ENCODE results near the gene HPD. TPM values are rescaled to one million over a fixed set of nuclear protein-coding genes. Genes with fewer than 3 reads are reported as not detected.
A peak's percentile ranks its signal among the peaks of the same experiment; 100 is the strongest.

The HPD gene
- total RNA-seq, 4 donors from 2014 or later: 2.0 to 5.0 (median 2.0) TPM; not detected in 1

DNA sequence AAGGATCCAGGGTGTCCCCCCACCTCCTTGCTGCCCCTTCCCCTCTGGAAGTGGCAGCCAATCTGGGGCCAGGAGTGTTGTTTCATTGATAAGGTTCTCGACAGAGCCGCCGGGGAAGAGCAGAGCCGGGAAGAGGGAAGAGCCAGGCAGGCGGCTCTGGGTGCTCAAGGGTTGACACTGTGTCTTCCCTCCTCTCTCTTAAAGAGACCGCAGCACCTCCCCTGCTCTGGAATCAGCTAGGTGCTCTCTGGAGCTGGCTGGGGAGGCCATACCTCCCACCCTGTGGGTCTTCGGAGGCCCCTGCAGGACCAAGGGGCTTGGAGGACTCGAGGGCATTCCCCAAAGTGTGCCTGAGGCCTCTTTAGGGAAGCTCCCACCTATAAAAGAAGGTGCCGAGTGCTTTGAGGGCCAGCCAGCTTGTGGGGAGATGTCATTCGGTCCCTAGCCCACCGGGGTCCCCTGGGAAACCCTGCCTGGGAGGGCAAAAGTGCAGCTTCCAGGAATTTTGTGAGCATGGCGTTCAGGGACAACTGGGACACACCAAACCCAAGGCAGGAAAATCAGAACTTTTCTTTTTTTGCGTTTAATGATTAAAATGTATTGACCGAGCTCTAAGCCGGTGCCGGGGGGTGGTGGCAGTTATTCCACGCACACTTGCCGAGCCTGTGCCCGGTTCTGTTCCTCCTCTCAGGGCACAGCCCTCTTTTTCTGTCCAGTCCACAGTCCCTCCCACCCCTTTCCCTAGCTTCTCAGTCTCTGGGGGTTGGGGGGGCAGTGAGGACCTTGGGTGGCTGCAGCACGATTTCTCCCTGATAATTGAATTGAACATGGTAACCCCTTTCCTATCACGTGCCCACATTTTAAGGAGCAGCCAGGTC, 51.9 kb downstream of the HPD start:
- peak overlapping the region; percentile 97 to 100 (median 99) for H3K27ac ChIP-seq
- ATAC-seq (no peak), DNase-seq (no peak)
- no peaks in the 10 kb centered on the region for H3K9me3 ChIP-seq
- TF ChIP-seq POLR2A (IDR thresholded peaks at IDR 0.05) (no peak), CTCF (IDR thresholded peaks at IDR 0.05 in 4 of 5, conservative IDR thresholded peaks at IDR 0.05 in 1 of 5) (no peak)
- intact Hi-C loops (cut with DNase I; ENCODE audit: low total_unique reads) (no loop called here), in situ Hi-C loops (cut with MboI; ENCODE audit: low sequenced_read_pairs in 4 of 4) (no loop called here)
- H3K4me1 ChIP-seq: peaks cover 35 to 42% of the 10 kb centered on the region in 2 donors
- peak overlapping the region; percentile 70 to 86 (median 78) for H3K4me3 ChIP-seq
- peaks cover 0 to 32% of the 10 kb centered on the region in 2 donors for H3K36me3 ChIP-seq
- H3K27me3 ChIP-seq: no peaks in the 10 kb centered on the region

- DNase-seq: no peak
- intact Hi-C loops (cut with DNase I; ENCODE audit: low total_unique reads): no loop called here
- in situ Hi-C loops (cut with MboI; ENCODE audit: low sequenced_read_pairs in 4 of 4): no loop called here
Measured at GRCh38 chr12:121806009-121806545, 52.6 kb downstream of the HPD start.

GRCh38 chr12:121805171-121806008, 53.3 kb downstream of the HPD start:
- in situ Hi-C loops (cut with MboI; ENCODE audit: low sequenced_read_pairs in 4 of 4): no loop called here
- no peak for DNase-seq

More at GRCh38 chr12:121806009-121806545, 52.6 kb downstream of the HPD start:
- TF ChIP-seq POLR2A (IDR thresholded peaks at IDR 0.05): no peak
- no peak for TF ChIP-seq CTCF (IDR thresholded peaks at IDR 0.05 in 4 of 5, conservative IDR thresholded peaks at IDR 0.05 in 1 of 5)
- Histone ChIP-seq H3K9me3 (no peaks in the 10 kb centered on the region), H3K36me3 (peaks cover 0 to 32% of the 10 kb centered on the region in 2 donors), H3K27ac (peak overlapping the region; percentile 97 to 100 (median 99)), H3K4me1 (peaks cover 31 to 35% of the 10 kb centered on the region in 2 donors), H3K4me3 (peak overlapping the region; percentile 70 to 86 (median 78)), H3K27me3 (no peaks in the 10 kb centered on the region)
- ATAC-seq: no peak

More at GRCh38 chr12:121805171-121806008, 53.3 kb downstream of the HPD start:
- ATAC-seq: no peak
- Histone ChIP-seq H3K27me3 (no peaks in the 10 kb centered on the region), H3K36me3 (peaks cover 0 to 29% of the 10 kb centered on the region in 2 donors), H3K4me1 (peaks cover 27 to 28% of the 10 kb centered on the region in 2 donors), H3K4me3 (peak overlapping the region; percentile 70 to 86 (median 78)), H3K9me3 (no peaks in the 10 kb centered on the region), H3K27ac (peak overlapping the region; percentile 97 to 100 (median 99))
- TF ChIP-seq POLR2A (IDR thresholded peaks at IDR 0.05) (no peak), CTCF (IDR thresholded peaks at IDR 0.05 in 4 of 5, conservative IDR thresholded peaks at IDR 0.05 in 1 of 5) (no peak)
- intact Hi-C loops (cut with DNase I; ENCODE audit: low total_unique reads): loop anchor here (1.0 kb wide), 1 partner anchor 8 kb away; no protein-coding TSS in a partner anchor
